Vagina (tissue), 2 donors: Measurements from ENCODE around the gene F3.

ENCODE experiments used
- CTCF ChIP-seq, 3 experiments: fragments of 450-650 bp in 2 of 3; fragments of 200-600 bp in 1 of 3; sonication (generic) in 1 of 3; IDR thresholded peaks; one replicate each; pipeline ENCODE4 v1.5.1; 2017 to 2019; ENCODE audit warnings: antibody characterized with exemption in 3 of 3, mild to moderate bottlenecking in 2 of 3, moderate library complexity in 2 of 3
- POLR2AphosphoS5 ChIP-seq, 2 donors: sonication (generic); formaldehyde crosslinking; IDR thresholded peaks; one replicate each; pipeline ENCODE4 v1.9.0; 2017; ENCODE audit warnings: antibody characterized with exemption in 2 of 2, mild to moderate bottlenecking in 2 of 2, low read depth in 1 of 2; ENCODE audit not compliant: insufficient read depth in 1 of 2

DNA sequence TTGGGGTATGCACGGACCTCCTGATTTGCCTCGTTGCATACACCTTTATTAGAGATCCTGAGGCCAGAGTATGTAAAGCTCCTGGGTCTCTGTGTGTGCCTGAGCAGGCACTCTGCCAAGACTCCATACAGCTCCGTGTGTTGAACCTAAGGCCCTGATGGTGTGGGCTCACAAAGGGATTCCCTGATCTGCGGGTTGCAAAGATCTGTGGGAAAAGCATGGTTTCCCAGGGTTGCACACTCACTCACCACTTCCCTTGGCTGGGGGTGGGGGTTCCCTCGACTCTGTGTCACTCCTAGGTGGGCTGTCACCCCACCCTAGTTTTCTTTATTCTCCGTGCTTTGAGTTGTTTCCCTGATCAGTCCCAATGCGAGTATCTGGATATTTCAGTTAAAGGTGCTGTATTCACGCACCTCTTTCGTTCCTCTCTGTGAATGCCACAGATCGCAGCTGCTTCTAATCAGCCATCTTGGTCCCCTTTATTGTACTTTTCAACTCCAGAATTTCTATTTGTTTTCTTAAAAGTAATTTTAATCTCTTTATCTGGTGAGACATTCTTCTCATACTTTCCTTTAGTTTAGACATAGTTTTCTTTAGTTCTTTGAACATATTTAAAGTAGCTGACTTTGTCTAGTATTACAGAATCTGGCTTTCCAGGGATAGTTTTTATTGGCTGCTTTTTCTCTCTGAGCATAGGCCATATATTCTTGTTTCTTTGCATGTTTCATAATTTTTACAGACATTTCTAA is 39.0 kb upstream of the F3 start:
- no peak for TF ChIP-seq CTCF (IDR thresholded peaks at IDR 0.05)
- TF ChIP-seq POLR2AphosphoS5 (IDR thresholded peaks at IDR 0.05; ENCODE audit: insufficient read depth in 1 of 2, low read depth in 1 of 2): no peak
